ENCODE data around the gene COG5.

The COG5 gene

GRCh38 chr7:107591421-107591820 lies 27.7 kb upstream of the COG5 start:
- DNase-seq (ENCODE audit: low read depth, low spot score), result no peak
- Histone ChIP-seq H3K36me3 (ENCODE audit: insufficient read depth, insufficient read length, low read length) (peaks cover 10% of the 10 kb centered on the region), H3K9ac (ENCODE audit: insufficient read length, low read depth) (no peak overlapping the region), H3K4me1 (ENCODE audit: insufficient read depth, insufficient read length) (no peaks in the 10 kb centered on the region), H3K4me3 (ENCODE audit: insufficient read length, low read depth) (no peak overlapping the region), H3K9me3 (ENCODE audit: insufficient read depth, low read length) (no peaks in the 10 kb centered on the region), H3K27me3 (ENCODE audit: insufficient read depth, insufficient read length) (no peaks in the 10 kb centered on the region)
- TF ChIP-seq ZNF274 (IDR thresholded peaks at IDR 0.05; ENCODE audit: low read depth, low read length) (no peak), YY1 (IDR thresholded peaks at IDR 0.05; ENCODE audit: insufficient read depth, insufficient read length) (no peak)

DNA sequence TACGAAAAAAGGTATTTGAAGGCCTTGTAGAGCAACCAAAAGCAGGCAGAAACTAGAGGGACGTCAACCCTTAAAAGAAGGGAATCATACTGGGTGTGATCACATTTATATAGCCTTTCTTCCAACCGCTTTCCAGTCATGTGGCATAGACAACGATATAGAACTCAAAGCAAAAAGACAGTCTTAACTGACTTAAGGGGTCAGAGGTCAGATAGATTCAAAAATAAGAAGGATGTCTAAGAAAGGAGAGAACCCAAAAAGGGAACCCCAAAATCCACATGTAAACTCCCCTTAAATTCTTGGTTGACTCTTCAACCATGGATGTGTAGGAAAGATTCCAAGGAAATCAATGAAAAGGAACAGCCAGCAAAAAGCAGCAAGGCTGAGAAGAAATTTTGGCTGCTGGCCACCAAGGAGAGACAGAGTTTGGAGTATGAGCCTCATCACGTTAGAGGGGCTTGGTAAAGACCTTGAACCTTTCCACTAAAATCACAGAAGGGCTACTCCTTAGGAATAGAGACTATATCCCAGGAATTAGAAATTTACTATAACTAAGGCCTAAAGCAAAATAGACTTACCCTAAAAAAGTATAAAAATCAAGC lies 24.9 kb upstream of the COG5 start:
- peaks cover 24% of the 10 kb centered on the region for H3K36me3 ChIP-seq (ENCODE audit: insufficient read depth, insufficient read length, low read length)
- no peaks in the 10 kb centered on the region for H3K27me3 ChIP-seq (ENCODE audit: insufficient read depth, insufficient read length)
- no peaks in the 10 kb centered on the region for H3K4me1 ChIP-seq (ENCODE audit: insufficient read depth, insufficient read length)
- DNase-seq (ENCODE audit: low read depth, low spot score), result no peak
- TF ChIP-seq YY1 (IDR thresholded peaks at IDR 0.05; ENCODE audit: insufficient read depth, insufficient read length) (no peak), SUZ12 (IDR thresholded peaks at IDR 0.05; ENCODE audit: extremely low read depth, insufficient read depth, insufficient read length) (no peak), ZNF274 (IDR thresholded peaks at IDR 0.05; ENCODE audit: low read depth, low read length) (no peak)
- H3K9me3 ChIP-seq (ENCODE audit: insufficient read depth, low read length), result no peaks in the 10 kb centered on the region
- H3K4me3 ChIP-seq (ENCODE audit: insufficient read length, low read depth), result no peak overlapping the region
- no peak overlapping the region for H3K9ac ChIP-seq (ENCODE audit: insufficient read length, low read depth)

DNA sequence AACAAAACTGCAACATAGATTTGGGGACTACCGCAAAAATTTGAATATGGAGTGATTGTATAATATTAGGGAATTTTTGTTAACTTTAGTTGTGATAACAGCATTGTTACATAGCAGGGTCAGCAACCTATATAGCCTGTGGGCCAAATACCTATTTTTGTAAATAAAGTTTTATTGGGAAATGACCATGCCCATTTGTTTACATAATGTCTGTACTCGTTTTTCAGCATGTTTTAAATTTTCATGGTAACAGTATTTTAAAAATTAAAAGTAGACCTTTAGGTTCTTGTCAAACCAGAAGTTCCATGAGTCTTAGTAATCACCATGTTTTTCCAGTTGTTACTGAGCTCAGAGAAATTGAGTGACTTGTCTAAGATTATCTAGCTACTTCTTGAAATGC lies 21.0 kb upstream of the COG5 start:
- no peak overlapping the region for H3K4me3 ChIP-seq (ENCODE audit: insufficient read length, low read depth)
- no peaks in the 10 kb centered on the region for H3K27me3 ChIP-seq (ENCODE audit: insufficient read depth, insufficient read length)
- H3K9ac ChIP-seq (ENCODE audit: insufficient read length, low read depth), result no peak overlapping the region
- H3K4me1 ChIP-seq (ENCODE audit: insufficient read depth, insufficient read length), result no peaks in the 10 kb centered on the region
- no peaks in the 10 kb centered on the region for H3K9me3 ChIP-seq (ENCODE audit: insufficient read depth, low read length)
- H3K36me3 ChIP-seq (ENCODE audit: insufficient read depth, insufficient read length, low read length), result peaks cover 27% of the 10 kb centered on the region
- TF ChIP-seq YY1 (IDR thresholded peaks at IDR 0.05; ENCODE audit: insufficient read depth, insufficient read length) (no peak), SUZ12 (IDR thresholded peaks at IDR 0.05; ENCODE audit: extremely low read depth, insufficient read depth, insufficient read length) (no peak), ZNF274 (IDR thresholded peaks at IDR 0.05; ENCODE audit: low read depth, low read length) (no peak)
- no peak for DNase-seq (ENCODE audit: low read depth, low spot score)

DNA sequence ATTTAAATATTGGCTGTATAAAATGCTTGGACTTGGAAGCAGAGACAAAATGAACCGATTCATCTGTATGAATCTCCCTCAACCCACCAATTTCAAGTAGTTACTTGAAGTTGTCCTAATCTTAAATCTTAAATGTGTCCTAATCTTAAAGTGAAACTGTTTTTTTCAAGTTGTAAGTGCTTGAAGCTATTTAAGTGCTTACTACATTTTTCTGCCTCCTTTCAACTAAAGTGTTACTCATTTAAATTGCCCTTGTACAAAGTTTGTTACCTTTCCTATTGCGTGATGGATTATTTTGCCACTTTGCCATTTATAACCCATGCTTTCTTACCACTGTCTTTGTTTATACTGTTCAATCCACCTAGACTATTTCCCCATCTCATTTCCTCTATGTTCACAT lies 19.2 kb upstream of the COG5 start:
- TF ChIP-seq ZNF274 (IDR thresholded peaks at IDR 0.05; ENCODE audit: low read depth, low read length) (no peak), SUZ12 (IDR thresholded peaks at IDR 0.05; ENCODE audit: extremely low read depth, insufficient read depth, insufficient read length) (no peak), YY1 (IDR thresholded peaks at IDR 0.05; ENCODE audit: insufficient read depth, insufficient read length) (no peak)
- Histone ChIP-seq H3K9me3 (ENCODE audit: insufficient read depth, low read length) (no peaks in the 10 kb centered on the region), H3K4me1 (ENCODE audit: insufficient read depth, insufficient read length) (no peaks in the 10 kb centered on the region), H3K27me3 (ENCODE audit: insufficient read depth, insufficient read length) (no peaks in the 10 kb centered on the region), H3K4me3 (ENCODE audit: insufficient read length, low read depth) (no peak overlapping the region), H3K9ac (ENCODE audit: insufficient read length, low read depth) (no peak overlapping the region), H3K36me3 (ENCODE audit: insufficient read depth, insufficient read length, low read length) (peaks cover 25% of the 10 kb centered on the region)
- no peak for DNase-seq (ENCODE audit: low read depth, low spot score)

GRCh38 chr7:107581387-107582013 lies 17.8 kb upstream of the COG5 start:
- no peak overlapping the region for H3K9ac ChIP-seq (ENCODE audit: insufficient read length, low read depth)
- no peaks in the 10 kb centered on the region for H3K9me3 ChIP-seq (ENCODE audit: insufficient read depth, low read length)
- peaks cover 25% of the 10 kb centered on the region for H3K36me3 ChIP-seq (ENCODE audit: insufficient read depth, insufficient read length, low read length)
- no peak for DNase-seq (ENCODE audit: low read depth, low spot score)
- no peaks in the 10 kb centered on the region for H3K27me3 ChIP-seq (ENCODE audit: insufficient read depth, insufficient read length)
- H3K4me3 ChIP-seq (ENCODE audit: insufficient read length, low read depth), result no peak overlapping the region
- TF ChIP-seq ZNF274 (IDR thresholded peaks at IDR 0.05; ENCODE audit: low read depth, low read length) (no peak), YY1 (IDR thresholded peaks at IDR 0.05; ENCODE audit: insufficient read depth, insufficient read length) (no peak), SUZ12 (IDR thresholded peaks at IDR 0.05; ENCODE audit: extremely low read depth, insufficient read depth, insufficient read length) (no peak)
- no peaks in the 10 kb centered on the region for H3K4me1 ChIP-seq (ENCODE audit: insufficient read depth, insufficient read length)

DNA sequence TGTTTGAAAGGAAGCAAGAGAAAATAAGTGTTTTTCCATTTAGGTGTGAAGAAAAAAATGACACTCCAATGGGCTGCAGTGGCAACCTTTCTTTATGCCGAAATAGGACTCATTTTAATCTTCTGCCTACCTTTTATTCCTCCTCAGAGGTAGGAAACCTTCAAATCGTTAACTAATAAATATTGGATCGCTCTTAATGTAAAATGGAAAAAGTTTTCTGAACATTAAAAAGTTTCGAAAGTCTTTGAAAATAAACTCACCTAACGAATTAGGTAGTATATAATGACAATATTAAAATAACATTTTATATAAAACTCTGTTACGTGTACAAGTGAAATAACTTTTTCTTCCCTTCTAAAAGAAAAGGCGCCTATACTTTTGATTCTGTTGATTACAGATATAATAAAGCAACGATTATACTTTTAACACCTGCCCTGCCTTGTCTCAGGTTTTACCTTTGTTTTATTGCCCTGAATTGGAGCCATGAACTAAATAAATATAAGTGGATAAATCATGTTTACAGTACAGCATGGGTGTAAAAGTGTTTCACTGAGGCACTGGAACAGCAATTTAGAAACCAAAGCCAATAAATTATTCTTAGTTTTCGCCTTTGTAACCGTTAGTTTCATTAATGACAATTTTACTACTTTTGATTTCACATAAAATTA lies 17.1 kb upstream of the COG5 start:
- no peaks in the 10 kb centered on the region for H3K4me1 ChIP-seq (ENCODE audit: insufficient read depth, insufficient read length)
- H3K27me3 ChIP-seq (ENCODE audit: insufficient read depth, insufficient read length), result no peaks in the 10 kb centered on the region
- TF ChIP-seq ZNF274 (IDR thresholded peaks at IDR 0.05; ENCODE audit: low read depth, low read length) (no peak), YY1 (IDR thresholded peaks at IDR 0.05; ENCODE audit: insufficient read depth, insufficient read length) (no peak), SUZ12 (IDR thresholded peaks at IDR 0.05; ENCODE audit: extremely low read depth, insufficient read depth, insufficient read length) (no peak)
- H3K9me3 ChIP-seq (ENCODE audit: insufficient read depth, low read length), result no peaks in the 10 kb centered on the region
- no peak for DNase-seq (ENCODE audit: low read depth, low spot score)
- H3K36me3 ChIP-seq (ENCODE audit: insufficient read depth, insufficient read length, low read length), result peaks cover 23% of the 10 kb centered on the region
- H3K9ac ChIP-seq (ENCODE audit: insufficient read length, low read depth), result peak overlapping the region; percentile 84
- peak overlapping the region; percentile 65 for H3K4me3 ChIP-seq (ENCODE audit: insufficient read length, low read depth)

Data from NT2/D1 (cell line).